ENCODE measurements around the gene C11orf16. TPM values are rescaled to one million over a fixed set of nuclear protein-coding genes. Genes with fewer than 3 reads are reported as not detected.
"Not testable (repeated sequence)": the region's sequence is repeated elsewhere in the genome, so short reads cannot be mapped to it uniquely, and the experiment has no call there.

C11orf16 gene
- total RNA-seq, 1 donor from 2014 or later, result not detected

- DNase-seq (ENCODE audit: low read depth), result no peak
- no peak overlapping the region for H3K4me3 ChIP-seq (ENCODE audit: low read depth, low read length)
- TF ChIP-seq CTCF (conservative IDR thresholded peaks at IDR 0.05; ENCODE audit: low read depth, low read length), result no peak
Measured at GRCh38 chr11:8948886-8949285, 16.1 kb upstream of the C11orf16 start.

- H3K4me3 ChIP-seq (ENCODE audit: low read depth, low read length), result no peak overlapping the region
- DNase-seq (ENCODE audit: low read depth), result no peak
- no peak for TF ChIP-seq CTCF (conservative IDR thresholded peaks at IDR 0.05; ENCODE audit: low read depth, low read length)
Measured at GRCh38 chr11:8947230-8947943, 14.6 kb upstream of the C11orf16 start.

- TF ChIP-seq CTCF (conservative IDR thresholded peaks at IDR 0.05; ENCODE audit: low read depth, low read length), result no peak
- DNase-seq (ENCODE audit: low read depth), result no peak
- no peak within 1 kb of the TSS for H3K4me3 ChIP-seq (ENCODE audit: low read depth, low read length)
Measured at GRCh38 chr11:8942518-8943066, 9.8 kb upstream of the C11orf16 start, which contains the start of gene ASCL3. TSS of gene ASCL3 (minus strand) at chr11:8943016. CDS start at chr11:8938161, 4,855 bp downstream.

GRCh38 chr11:8941341-8942103 is 8.8 kb upstream of the C11orf16 start:
- no peak for DNase-seq (ENCODE audit: low read depth)
- no peak for TF ChIP-seq CTCF (conservative IDR thresholded peaks at IDR 0.05; ENCODE audit: low read depth, low read length)
- H3K4me3 ChIP-seq (ENCODE audit: low read depth, low read length), result no peak overlapping the region

- no peak for TF ChIP-seq CTCF (conservative IDR thresholded peaks at IDR 0.05; ENCODE audit: low read depth, low read length)
- H3K4me3 ChIP-seq (ENCODE audit: low read depth, low read length), result no peak overlapping the region
- no peak for DNase-seq (ENCODE audit: low read depth)
Measured at GRCh38 chr11:8937659-8938058, 4.9 kb upstream of the C11orf16 start.

- peak overlapping the region; percentile 16 for H3K4me3 ChIP-seq (ENCODE audit: low read depth, low read length)
- TF ChIP-seq CTCF (conservative IDR thresholded peaks at IDR 0.05; ENCODE audit: low read depth, low read length), result no peak
- peak; percentile 36 for DNase-seq (ENCODE audit: low read depth)
Measured at GRCh38 chr11:8937159-8937558, 4.4 kb upstream of the C11orf16 start.

GRCh38 chr11:8935789-8936188 is 3.0 kb upstream of the C11orf16 start:
- not testable (repeated sequence) for H3K4me3 ChIP-seq (ENCODE audit: low read depth, low read length); DNase-seq (ENCODE audit: low read depth)

All from epithelial cell of proximal tubule (primary cell).